SU-DHL-6 (cell line): Measurements from ENCODE around the gene SUN1.

Experiments used
- H2AFZ ChIP-seq: fragments of 200-600 bp; sonication (generic); 2 replicates; pipeline ENCODE4 v1.6.1; 2014; ENCODE audit warnings: low read depth, mild to moderate bottlenecking, moderate library complexity, mixed read lengths, antibody characterized with exemption, low read length; ENCODE audit not compliant: severe bottlenecking
- H3F3A ChIP-seq: fragments of 200-600 bp; shearing (Covaris generic); 2 replicates; pipeline ENCODE4 v1.6.0; 2016; ENCODE audit warnings: antibody characterized with exemption, mild to moderate bottlenecking; ENCODE audit not compliant: insufficient read depth
- H3K27ac ChIP-seq: fragments of 200-600 bp; sonication (generic); 2 replicates; pipeline ENCODE4 v1.5.1; 2016; ENCODE audit warnings: low read depth, mild to moderate bottlenecking, low read length, moderate library complexity, mixed read lengths
- H3K27me3 ChIP-seq: fragments of 200-600 bp; sonication (generic), shearing (Covaris generic); 2 replicates; pipeline ENCODE4 v1.6.0; 2014; ENCODE audit warnings: mild to moderate bottlenecking, low read length
- H3K36me3 ChIP-seq: fragments of 200-600 bp; sonication (generic); 2 replicates; pipeline ENCODE4 v1.6.1; 2014; ENCODE audit warnings: mild to moderate bottlenecking, low read length, mixed read lengths
- H3K4me2 ChIP-seq: fragments of 300-600, 200-600 bp; shearing (Covaris generic), sonication (generic); 2 replicates; pipeline ENCODE4 v1.6.0; 2014; ENCODE audit warnings: low read length, low read depth, mild to moderate bottlenecking; ENCODE audit not compliant: poor library complexity, severe bottlenecking
- H3K4me3 ChIP-seq: fragments of 200-600 bp; sonication (generic); 2 replicates; pipeline ENCODE4 v1.5.1; 2014; ENCODE audit warnings: antibody characterized with exemption, low read length, mild to moderate bottlenecking, mixed read lengths; ENCODE audit not compliant: insufficient read depth, poor library complexity, severe bottlenecking
- H3K79me2 ChIP-seq: fragments of 200-600 bp; sonication (generic); 2 replicates; pipeline ENCODE4 v1.6.1; 2014; ENCODE audit warnings: mild to moderate bottlenecking, low read length, moderate library complexity; ENCODE audit not compliant: insufficient read depth
- H3K9ac ChIP-seq: fragments of 200-600 bp; sonication (generic); 2 replicates; pipeline ENCODE4 v1.7.0; 2014; ENCODE audit warnings: mild to moderate bottlenecking, low read length
- H3K9me2 ChIP-seq: fragments of 200-600 bp; sonication (generic); replicated peaks from 2 replicates; pipeline ENCODE4 v1.6.1; 2014; ENCODE audit warnings: low read length; ENCODE audit not compliant: insufficient read depth
- H3K9me3 ChIP-seq: fragments of 200-600 bp; sonication (generic); 2 replicates; pipeline ENCODE4 v1.6.1; 2014; ENCODE audit warnings: low read length, mixed read lengths; ENCODE audit not compliant: insufficient read depth
- H4K20me1 ChIP-seq: fragments of 200-600 bp; sonication (generic); 2 replicates; pipeline ENCODE4 v1.6.1; 2014; ENCODE audit warnings: low read depth, mild to moderate bottlenecking, antibody characterized with exemption, low read length, moderate library complexity, mixed read lengths
- CTCF ChIP-seq: fragments of 200-600 bp; sonication (generic); IDR thresholded peaks from one replicate; pipeline ENCODE4 v1.5.1; 2017; ENCODE audit warnings: antibody characterized with exemption, mild to moderate bottlenecking, low read length, moderate library complexity; ENCODE audit not compliant: insufficient read depth, poor library complexity, severe bottlenecking
- EZH2phosphoT487 ChIP-seq: fragments of 200-600 bp; sonication (generic), shearing (Covaris generic); conservative IDR thresholded peaks from 2 replicates; pipeline ENCODE4 v1.6.1; 2018; ENCODE audit warnings: mild to moderate bottlenecking, antibody characterized with exemption, low read length, moderate library complexity, mixed read lengths

Gene SUN1

GRCh38 chr7:832167-832967, at the start of gene SUN1:
Gene SUN1 (plus strand): TSS chr7:832476. CDS start chr7:832525, 49 bp downstream.
- Histone ChIP-seq H2AFZ (no peak within 1 kb of the TSS), H3K9ac (no peak within 1 kb of the TSS), H3K9me3 (no peaks in the 10 kb centered on the region), H3K4me2 (peak within 1 kb of the TSS; percentile 3), H3F3A (no peaks in the 10 kb centered on the region), H3K27me3 (no peaks in the 10 kb centered on the region), H3K9me2 (no peaks in the 10 kb centered on the region), H3K4me3 (no peak within 1 kb of the TSS), H3K36me3 (no peaks in the 10 kb centered on the region), H3K27ac (no peak within 1 kb of the TSS), H3K79me2 (peaks cover 53% of the 10 kb centered on the region), H4K20me1 (peaks cover 3% of the 10 kb centered on the region)
- no peak for TF ChIP-seq EZH2phosphoT487
- no peak for TF ChIP-seq CTCF

DNA sequence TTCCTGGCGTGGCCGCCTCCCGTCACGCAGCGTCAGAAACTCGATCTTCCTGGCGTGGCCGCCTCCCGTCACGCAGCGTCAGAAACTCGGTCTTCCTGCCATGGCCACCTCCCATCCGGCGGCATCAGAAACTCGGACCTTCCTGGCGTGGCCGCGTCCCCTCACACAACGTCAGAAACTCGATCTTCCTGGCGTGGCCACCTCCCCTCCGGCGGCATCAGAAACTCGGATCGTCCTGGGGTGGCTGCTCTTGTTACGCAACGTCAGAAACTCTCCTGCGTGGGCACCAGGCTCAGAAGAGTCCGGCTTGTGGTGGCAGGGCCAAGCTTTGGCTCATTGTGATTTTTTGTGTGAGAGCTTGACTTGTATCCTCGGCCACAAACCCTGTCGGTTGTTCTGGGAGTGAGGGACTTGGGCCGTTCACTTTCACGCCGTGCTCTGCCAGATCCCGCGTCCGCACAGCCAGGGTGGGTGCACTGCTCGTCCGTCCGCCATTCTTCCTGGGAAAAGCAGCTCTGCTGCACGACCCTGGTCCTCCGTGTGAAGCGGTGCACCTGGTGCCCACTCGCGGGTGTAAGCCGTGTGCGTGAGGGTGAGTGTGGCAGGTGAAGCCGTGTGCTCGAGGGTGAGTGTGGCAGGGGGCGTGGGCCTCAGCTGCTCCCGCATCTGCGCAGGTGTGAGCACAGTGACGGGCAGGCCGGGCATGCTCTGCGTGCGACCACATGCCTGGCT, 49.4 kb upstream of the SUN1 start:
- H3K9ac ChIP-seq: no peak overlapping the region
- H3K27me3 ChIP-seq: no peaks in the 10 kb centered on the region
- H3K9me2 ChIP-seq: no peaks in the 10 kb centered on the region
- no peak overlapping the region for H3K4me3 ChIP-seq
- no peak overlapping the region for H2AFZ ChIP-seq
- no peaks in the 10 kb centered on the region for H4K20me1 ChIP-seq
- H3K79me2 ChIP-seq: no peaks in the 10 kb centered on the region
- no peak overlapping the region for H3K27ac ChIP-seq
- no peak for TF ChIP-seq CTCF
- H3K4me2 ChIP-seq: no peak overlapping the region
- H3K36me3 ChIP-seq: peaks cover under 1% of the 10 kb centered on the region; the same call in 1 of the 2 replicates
- H3F3A ChIP-seq: peaks cover 4% of the 10 kb centered on the region
- H3K9me3 ChIP-seq: no peaks in the 10 kb centered on the region

DNA sequence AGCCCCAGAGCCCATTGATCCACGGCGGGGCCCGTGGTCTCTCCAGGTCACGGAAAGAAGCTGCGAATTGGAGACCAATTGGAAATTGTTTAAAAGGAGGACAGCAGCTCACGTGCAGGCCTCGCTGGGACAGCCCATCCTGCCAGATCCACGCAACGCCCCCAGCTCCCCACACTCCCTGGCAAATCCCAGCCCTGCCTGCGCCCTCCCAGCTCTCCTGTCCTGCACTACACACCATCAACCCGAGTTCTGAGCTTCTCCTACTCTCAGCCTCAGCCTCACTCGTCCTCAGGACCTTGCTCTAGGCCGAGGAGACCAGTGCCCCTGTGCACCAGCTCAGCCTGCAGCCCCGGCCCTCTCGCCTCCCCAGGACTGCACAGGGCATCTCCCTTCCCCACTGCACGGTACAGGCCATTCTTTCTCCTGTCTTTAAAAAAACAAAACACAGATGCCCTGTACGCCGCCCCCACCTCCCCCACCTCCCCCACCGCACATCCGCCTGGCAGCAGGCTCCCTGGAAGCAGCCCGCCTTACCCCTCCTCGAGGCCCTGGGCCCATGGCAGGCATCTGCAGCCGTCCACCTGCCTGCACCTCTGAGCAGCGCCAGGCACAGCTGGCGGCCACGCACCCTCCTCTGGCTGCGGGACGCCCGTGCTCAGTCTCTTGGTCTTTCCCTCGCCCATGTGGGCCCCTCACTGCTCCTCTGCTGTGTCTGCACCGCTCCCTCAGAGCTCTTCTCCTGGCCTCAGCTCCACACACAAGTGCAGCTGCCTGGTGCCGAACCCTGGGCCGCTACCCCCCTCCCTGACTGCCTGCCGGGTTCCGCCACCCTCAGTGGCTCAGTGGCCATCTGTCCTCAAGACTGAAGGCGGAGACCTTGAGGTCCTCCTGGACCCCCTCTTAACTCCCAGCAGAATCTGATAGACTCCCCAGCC, 48.5 kb upstream of the SUN1 start:
- peaks cover 4% of the 10 kb centered on the region; the same call in 1 of the 2 replicates for H3K36me3 ChIP-seq

More for the DNA sequence above, 48.5 kb upstream of the SUN1 start:
- Histone ChIP-seq H3K9me2 (no peaks in the 10 kb centered on the region), H3K27ac (no peak overlapping the region), H3K4me2 (no peak overlapping the region), H3K4me3 (no peak overlapping the region), H4K20me1 (no peaks in the 10 kb centered on the region), H3K27me3 (no peaks in the 10 kb centered on the region), H3K9me3 (no peaks in the 10 kb centered on the region), H3K79me2 (no peaks in the 10 kb centered on the region), H3K9ac (no peak overlapping the region), H2AFZ (no peak overlapping the region), H3F3A (peaks cover 4% of the 10 kb centered on the region)
- TF ChIP-seq EZH2phosphoT487 (no peak), CTCF (no peak)
